Spleen (tissue), 7 donors: ENCODE data around the gene DNMBP.

Experiments
- POLR2AphosphoS5 ChIP-seq, 3 donors: sonication (generic); formaldehyde crosslinking; IDR thresholded peaks; one replicate each; pipeline ENCODE4 v1.5.1; 2017; ENCODE audit warnings: antibody characterized with exemption in 3 of 3
- TF ChIP-seq, protein P1 (sequence below), 11 experiments: fragments of 200-600 bp in 7 of 11; fragments of 450-650 bp in 4 of 11; sonication (generic) in 4 of 11; IDR thresholded peaks in 8 of 11; conservative IDR thresholded peaks in 3 of 11; 1 replicate in 7 of 11; 2 replicates in 4 of 11; pipeline versions ENCODE4 v1.4.0 to v1.8.0; 2016 to 2021; ENCODE audit warnings: antibody characterized with exemption in 11 of 11, inconsistent platforms in 4 of 11, mild to moderate bottlenecking in 1 of 11
- donor health status: DM: no; HTN: no; CAD: no; lungs with moderate emphysema.
- donor health status: DM: no; HTN: no; CAD: no.
- donor health status: DM: no; HTN: no; CAD: no.

DNA sequence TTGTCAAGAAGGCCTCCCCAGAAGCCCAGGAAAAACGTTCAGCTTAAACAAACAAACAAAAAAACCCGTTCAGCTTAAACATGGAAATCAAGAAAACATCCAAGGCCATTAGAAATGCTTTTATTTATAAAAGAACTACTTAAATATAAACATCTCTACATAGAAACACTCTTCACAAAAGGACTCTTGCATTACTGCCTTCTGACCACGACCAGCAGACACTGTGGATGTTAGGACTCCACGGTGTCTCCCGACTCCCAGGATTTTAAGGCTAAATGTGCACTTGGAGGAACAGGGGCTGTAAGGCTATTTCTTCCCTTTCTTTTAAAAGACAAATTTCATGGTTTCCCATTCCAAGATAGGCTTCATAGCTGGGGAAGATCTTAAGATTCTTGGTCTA is 134.3 kb downstream of the DNMBP start:
- no peak for TF ChIP-seq POLR2AphosphoS5 (IDR thresholded peaks at IDR 0.05)
- TF ChIP-seq, protein P1, sequence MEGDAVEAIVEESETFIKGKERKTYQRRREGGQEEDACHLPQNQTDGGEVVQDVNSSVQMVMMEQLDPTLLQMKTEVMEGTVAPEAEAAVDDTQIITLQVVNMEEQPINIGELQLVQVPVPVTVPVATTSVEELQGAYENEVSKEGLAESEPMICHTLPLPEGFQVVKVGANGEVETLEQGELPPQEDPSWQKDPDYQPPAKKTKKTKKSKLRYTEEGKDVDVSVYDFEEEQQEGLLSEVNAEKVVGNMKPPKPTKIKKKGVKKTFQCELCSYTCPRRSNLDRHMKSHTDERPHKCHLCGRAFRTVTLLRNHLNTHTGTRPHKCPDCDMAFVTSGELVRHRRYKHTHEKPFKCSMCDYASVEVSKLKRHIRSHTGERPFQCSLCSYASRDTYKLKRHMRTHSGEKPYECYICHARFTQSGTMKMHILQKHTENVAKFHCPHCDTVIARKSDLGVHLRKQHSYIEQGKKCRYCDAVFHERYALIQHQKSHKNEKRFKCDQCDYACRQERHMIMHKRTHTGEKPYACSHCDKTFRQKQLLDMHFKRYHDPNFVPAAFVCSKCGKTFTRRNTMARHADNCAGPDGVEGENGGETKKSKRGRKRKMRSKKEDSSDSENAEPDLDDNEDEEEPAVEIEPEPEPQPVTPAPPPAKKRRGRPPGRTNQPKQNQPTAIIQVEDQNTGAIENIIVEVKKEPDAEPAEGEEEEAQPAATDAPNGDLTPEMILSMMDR (IDR thresholded peaks at IDR 0.05 in 8 of 11, conservative IDR thresholded peaks at IDR 0.05 in 3 of 11): no peak
